Stimulated activated CD4-positive, alpha-beta T cell treated with anti-CD3 and anti-CD28 coated beads, TNF-alpha, amount 100 ng/mL, for 24 hours (primary cell): ENCODE results near the gene CLEC1A.
"Not testable (repeated sequence)": the region's sequence is repeated elsewhere in the genome, so short reads cannot be mapped to it uniquely, and the experiment has no call there.

Source experiments
- DNase-seq, 3 experiments: peaks; one replicate each; pipeline ENCODE4 v3.0.0-alpha.2; 2020; ENCODE audit warnings: low read depth in 3 of 3

The CLEC1A gene

GRCh38 chr12:10048526-10048925 is 50.3 kb downstream of the CLEC1A start:
- no peak for DNase-seq

DNA sequence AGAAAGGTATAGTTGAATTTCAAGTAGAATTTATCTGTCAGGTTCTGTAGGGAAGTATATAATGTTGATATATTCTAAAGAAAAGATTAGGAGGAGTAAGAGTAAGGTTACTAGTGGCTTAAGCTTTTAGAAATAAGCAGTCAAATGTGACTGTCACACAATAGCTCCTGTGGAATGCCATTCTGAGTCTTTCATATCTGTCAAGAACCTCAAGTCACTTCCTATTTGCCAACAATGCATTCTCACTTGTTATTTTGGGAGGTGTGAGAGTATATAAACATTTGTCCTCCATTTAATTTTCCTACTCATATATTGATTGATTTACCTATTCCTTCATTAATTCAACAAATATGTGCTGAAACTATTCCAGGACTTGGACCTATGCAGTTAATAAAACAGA is 56.6 kb downstream of the CLEC1A start:
- DNase-seq, result no peak

GRCh38 chr12:10033783-10034545 is 64.8 kb downstream of the CLEC1A start:
- no peak for DNase-seq

DNA sequence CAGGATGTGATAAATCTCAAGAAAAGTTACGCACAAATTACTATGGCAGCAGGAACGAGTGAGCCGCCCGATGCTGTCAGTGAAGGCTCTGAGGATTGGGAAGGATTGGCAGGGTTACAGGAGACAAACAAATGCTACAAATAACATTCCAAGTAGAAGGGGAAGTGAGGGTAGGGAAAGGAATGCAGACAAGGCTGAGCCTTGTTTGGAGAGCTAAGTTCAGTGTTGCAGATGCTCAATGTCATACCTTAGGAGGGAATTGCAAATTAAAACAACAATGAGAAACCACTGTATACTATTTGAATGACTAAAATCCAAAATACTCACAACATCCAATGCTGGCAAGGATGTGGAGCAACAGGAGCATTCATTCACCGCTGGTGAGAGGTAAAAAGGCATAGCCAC is 67.0 kb downstream of the CLEC1A start:
- DNase-seq, result no peak

DNA sequence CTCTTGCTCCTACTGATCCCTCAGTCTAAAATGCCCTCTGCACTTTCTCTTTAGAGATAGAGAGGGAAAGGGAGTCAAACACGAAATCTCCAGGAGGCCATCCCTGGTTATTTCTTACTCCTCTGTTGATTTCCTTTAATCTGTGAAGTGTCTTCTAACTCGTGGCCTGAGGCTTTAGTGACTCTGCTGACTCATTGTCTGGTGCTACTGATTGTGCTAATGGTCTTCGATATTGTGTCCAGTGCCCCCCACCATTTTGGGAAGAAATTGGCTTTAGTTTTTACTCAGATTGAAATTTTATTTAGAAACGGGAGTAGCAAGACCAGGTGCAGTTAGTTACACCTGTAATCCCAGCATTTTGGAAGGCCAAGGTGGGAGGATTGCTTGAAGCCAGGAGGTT is 67.5 kb downstream of the CLEC1A start:
- DNase-seq, result no peak

DNA sequence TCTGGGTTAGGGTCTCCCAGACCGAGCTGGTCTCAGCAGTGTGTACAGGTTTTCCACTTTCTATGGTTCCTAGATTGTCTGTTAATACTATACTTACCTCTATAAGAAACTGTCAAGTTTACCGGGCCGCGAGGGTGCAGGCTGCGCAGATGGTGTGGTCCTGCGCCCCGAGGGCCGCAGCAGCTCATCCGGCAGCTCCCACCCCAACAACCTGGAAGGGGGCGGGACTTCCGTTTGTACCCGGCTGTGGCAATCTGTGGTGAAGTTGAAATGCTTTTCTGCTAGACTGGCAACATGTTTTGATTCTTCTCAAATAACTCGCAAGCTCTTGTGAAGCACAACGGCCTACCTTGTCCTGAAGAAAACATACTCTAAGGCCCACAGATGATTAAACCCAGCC is 68.3 kb downstream of the CLEC1A start, which contains the start of gene CLEC9A:
TSS of gene CLEC9A (plus strand) at position 237 of the 400 bp plus-strand sequence. CDS start 22,006 bp downstream, outside the sequence.
- no peak for DNase-seq

GRCh38 chr12:10027721-10028120 is 71.1 kb downstream of the CLEC1A start:
- no peak for DNase-seq

DNA sequence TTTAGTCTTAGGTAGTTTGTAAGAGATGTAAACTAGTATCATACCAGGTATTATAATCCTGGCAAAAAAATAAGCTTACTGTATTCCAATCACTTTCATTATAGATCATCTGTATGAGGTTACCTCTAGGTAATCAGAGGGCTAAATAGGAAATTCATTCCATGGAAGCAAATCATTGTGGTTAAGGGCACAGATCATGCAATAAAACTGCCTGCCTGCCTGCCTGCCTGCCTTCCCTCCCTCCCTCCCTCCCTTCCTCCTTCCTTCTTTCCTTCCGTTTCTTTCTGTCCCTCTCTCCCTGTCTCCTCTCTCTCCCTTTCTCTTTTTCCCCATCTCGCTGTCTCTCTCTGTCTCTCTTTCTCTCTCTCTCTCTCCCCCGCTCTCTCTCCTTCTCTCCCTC is 71.5 kb downstream of the CLEC1A start:
- DNase-seq, result no peak

- not testable (repeated sequence) for DNase-seq
Observed at GRCh38 chr12:10026666-10027065, 72.1 kb downstream of the CLEC1A start.

- DNase-seq, result no peak
Observed at GRCh38 chr12:10025236-10025635, 73.5 kb downstream of the CLEC1A start.

DNA sequence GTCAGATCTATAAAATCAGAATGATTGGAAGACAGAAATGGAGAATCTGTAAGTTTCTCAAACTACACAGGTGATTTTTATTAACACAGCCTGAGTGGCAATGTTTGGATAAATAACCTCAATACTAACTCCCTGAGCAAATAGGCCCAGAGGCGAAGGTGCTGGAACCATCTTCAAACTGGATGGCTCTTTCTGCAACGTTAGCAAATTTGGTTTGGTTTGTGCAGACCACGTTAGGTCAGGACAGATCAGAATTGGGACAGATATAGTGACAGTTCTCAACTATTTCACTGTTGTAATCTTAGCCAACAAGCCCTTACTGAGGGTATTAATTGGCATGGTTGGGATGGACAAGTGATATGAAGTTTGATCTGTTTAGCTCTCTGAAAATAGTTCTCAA is 77.4 kb downstream of the CLEC1A start:
- DNase-seq, result no peak
